Karpas-422 (cell line): ENCODE results near the gene DDX20. TPM values are rescaled to one million over a fixed set of nuclear protein-coding genes. Genes with fewer than 3 reads are reported as not detected.

Experiments used
- DNase-seq: peaks from one replicate; pipeline ENCODE4 v3.0.0-alpha.2; 2015
- H2AFZ ChIP-seq: fragments of 200-600 bp; sonication (generic); 2 replicates; pipeline ENCODE4 v1.6.1; 2014; ENCODE audit warnings: antibody characterized with exemption, low read length, mixed read lengths
- H3K27ac ChIP-seq: fragments of 200-600 bp; sonication (generic); 2 replicates; pipeline ENCODE4 v1.5.1; 2014; ENCODE audit warnings: mild to moderate bottlenecking, low read length, moderate library complexity
- H3K27me3 ChIP-seq: fragments of 200-600 bp; sonication (generic); 2 replicates; pipeline ENCODE4 v1.6.1; 2014; ENCODE audit warnings: low read length, mixed read lengths
- H3K36me3 ChIP-seq: fragments of 200-600 bp; sonication (generic); 2 replicates; pipeline ENCODE4 v1.6.1; 2014; ENCODE audit warnings: low read length, mixed read lengths; ENCODE audit not compliant: insufficient read depth
- H3K4me1 ChIP-seq: fragments of 200-600 bp; sonication (generic); 2 replicates; pipeline ENCODE4 v1.6.1; 2014; ENCODE audit warnings: mild to moderate bottlenecking, low read length, mixed read lengths
- H3K4me2 ChIP-seq: fragments of 200-600 bp; sonication (generic); 2 replicates; pipeline ENCODE4 v1.6.1; 2014; ENCODE audit warnings: low read length, low read depth, mild to moderate bottlenecking; ENCODE audit not compliant: poor library complexity, severe bottlenecking
- H3K4me3 ChIP-seq: fragments of 200-600 bp; sonication (generic); 2 replicates; pipeline ENCODE4 v1.5.1; 2014; ENCODE audit warnings: mild to moderate bottlenecking, antibody characterized with exemption, low read length, mixed read lengths
- H3K79me2 ChIP-seq: fragments of 200-600 bp; sonication (generic); 2 replicates; pipeline ENCODE4 v1.6.1; 2014; ENCODE audit warnings: mild to moderate bottlenecking, low read length, mixed read lengths
- H3K9ac ChIP-seq: fragments of 200-600 bp; sonication (generic); 2 replicates; pipeline ENCODE4 v1.6.0; 2014; ENCODE audit warnings: low read length
- H3K9me2 ChIP-seq: fragments of 200-600 bp; sonication (generic), shearing (Covaris generic); replicated peaks from 2 replicates; pipeline ENCODE4 v1.6.0; 2014; ENCODE audit warnings: mild to moderate bottlenecking, low read length, moderate library complexity; ENCODE audit not compliant: insufficient read depth
- H3K9me3 ChIP-seq: fragments of 300-700, 200-600 bp; sonication (generic); 2 replicates; pipeline ENCODE4 v1.6.1; 2014; ENCODE audit warnings: low read length, mixed read lengths
- H4K20me1 ChIP-seq: fragments of 200-600 bp; sonication (generic); 2 replicates; pipeline ENCODE4 v1.6.1; 2014; ENCODE audit warnings: mild to moderate bottlenecking, antibody characterized with exemption, low read length, low read depth; ENCODE audit not compliant: insufficient read depth
- total RNA-seq: library from RNA; depleted of rRNA; stranded (reverse); fragments of >200 nt; shearing (Covaris generic); gene quantifications from 2 replicates; pipeline ENCODE4 v1.2.3, GENCODE V29; 2014; ENCODE audit warnings: low replicate concordance; rRNA removed

The DDX20 gene
- 20.6 and 33.3 TPM in 2 replicates for total RNA-seq

- Histone ChIP-seq H3K9ac (peak within 1 kb of the TSS; percentile 92), H3K4me3 (peak within 1 kb of the TSS; percentile 83), H3K27ac (peak within 1 kb of the TSS; percentile 67), H3K79me2 (peaks cover 51% of the 10 kb centered on the region), H3K9me3 (no peaks in the 10 kb centered on the region), H3K4me1 (peaks cover 33% of the 10 kb centered on the region), H4K20me1 (no peaks in the 10 kb centered on the region), H3K9me2 (no peaks in the 10 kb centered on the region), H3K27me3 (no peaks in the 10 kb centered on the region), H2AFZ (peak within 1 kb of the TSS; percentile 64), H3K36me3 (peaks cover 14% of the 10 kb centered on the region; the same call in 1 of the 2 replicates), H3K4me2 (peak within 1 kb of the TSS; percentile 75)
- peak; percentile 97 for DNase-seq
Observed at GRCh38 chr1:111755331-111756123, at the start of gene DDX20. DDX20 (plus strand) TSS chr1:111755901; CDS start chr1:111755925, 24 bp downstream.

- no peaks in the 10 kb centered on the region for H4K20me1 ChIP-seq
- no peak for DNase-seq
Observed at GRCh38 chr1:111706921-111707320, 48.8 kb upstream of the DDX20 start.

GRCh38 chr1:111707906-111708305, 47.8 kb upstream of the DDX20 start:
- no peak for DNase-seq
- Histone ChIP-seq H3K9me3 (no peaks in the 10 kb centered on the region), H3K4me1 (peaks cover 46% of the 10 kb centered on the region), H3K9ac (no peak overlapping the region), H3K9me2 (no peaks in the 10 kb centered on the region), H4K20me1 (no peaks in the 10 kb centered on the region), H3K27me3 (no peaks in the 10 kb centered on the region), H3K27ac (no peak overlapping the region), H3K79me2 (no peaks in the 10 kb centered on the region), H3K4me3 (no peak overlapping the region), H3K36me3 (peaks cover 10% of the 10 kb centered on the region; the same call in 1 of the 2 replicates), H2AFZ (no peak overlapping the region), H3K4me2 (no peak overlapping the region)

More at GRCh38 chr1:111706921-111707320, 48.8 kb upstream of the DDX20 start:
- Histone ChIP-seq H3K36me3 (peaks cover 10% of the 10 kb centered on the region; the same call in 1 of the 2 replicates), H3K27me3 (no peaks in the 10 kb centered on the region), H3K4me3 (no peak overlapping the region), H3K79me2 (no peaks in the 10 kb centered on the region), H3K9me3 (no peaks in the 10 kb centered on the region), H3K4me2 (no peak overlapping the region), H3K4me1 (peaks cover 46% of the 10 kb centered on the region), H3K9ac (no peak overlapping the region), H3K9me2 (no peaks in the 10 kb centered on the region), H2AFZ (no peak overlapping the region), H3K27ac (no peak overlapping the region)

GRCh38 chr1:111709986-111710385, 45.7 kb upstream of the DDX20 start:
- H3K36me3 ChIP-seq, result peaks cover 5% of the 10 kb centered on the region; the same call in 1 of the 2 replicates

GRCh38 chr1:111716333-111716732, 39.4 kb upstream of the DDX20 start:
- H3K9me3 ChIP-seq, result no peaks in the 10 kb centered on the region
- H3K4me3 ChIP-seq, result no peak overlapping the region
- peaks cover 5% of the 10 kb centered on the region; the same call in 1 of the 2 replicates for H3K4me1 ChIP-seq
- H3K27me3 ChIP-seq, result no peaks in the 10 kb centered on the region
- H2AFZ ChIP-seq, result no peak overlapping the region
- no peaks in the 10 kb centered on the region for H3K36me3 ChIP-seq
- H3K79me2 ChIP-seq, result no peaks in the 10 kb centered on the region
- H3K4me2 ChIP-seq, result no peak overlapping the region
- no peak for DNase-seq
- H3K9ac ChIP-seq, result no peak overlapping the region
- H4K20me1 ChIP-seq, result no peaks in the 10 kb centered on the region
- no peaks in the 10 kb centered on the region for H3K9me2 ChIP-seq
- no peak overlapping the region for H3K27ac ChIP-seq

More at GRCh38 chr1:111709986-111710385, 45.7 kb upstream of the DDX20 start:
- H3K4me2 ChIP-seq, result no peak overlapping the region
- H3K4me1 ChIP-seq, result peaks cover 40% of the 10 kb centered on the region
- H3K27me3 ChIP-seq, result no peaks in the 10 kb centered on the region
- H3K9me3 ChIP-seq, result no peaks in the 10 kb centered on the region
- no peak overlapping the region for H2AFZ ChIP-seq
- H3K9me2 ChIP-seq, result no peaks in the 10 kb centered on the region
- peak overlapping the region; percentile 25; the same call in 1 of the 2 replicates for H3K27ac ChIP-seq
- no peaks in the 10 kb centered on the region for H3K79me2 ChIP-seq
- no peak for DNase-seq
- no peak overlapping the region for H3K9ac ChIP-seq
- no peaks in the 10 kb centered on the region for H4K20me1 ChIP-seq
- H3K4me3 ChIP-seq, result no peak overlapping the region

GRCh38 chr1:111717450-111717849, 38.3 kb upstream of the DDX20 start:
- DNase-seq, result no peak
- Histone ChIP-seq H3K36me3 (no peaks in the 10 kb centered on the region), H3K4me3 (no peak overlapping the region), H3K79me2 (no peaks in the 10 kb centered on the region), H3K27me3 (no peaks in the 10 kb centered on the region), H3K4me2 (no peak overlapping the region), H2AFZ (no peak overlapping the region), H3K4me1 (no peaks in the 10 kb centered on the region), H3K9me2 (no peaks in the 10 kb centered on the region), H4K20me1 (no peaks in the 10 kb centered on the region), H3K9me3 (no peaks in the 10 kb centered on the region), H3K27ac (no peak overlapping the region), H3K9ac (no peak overlapping the region)

GRCh38 chr1:111719135-111719534, 36.6 kb upstream of the DDX20 start:
- Histone ChIP-seq H3K4me2 (no peak overlapping the region), H2AFZ (no peak overlapping the region), H3K27ac (no peak overlapping the region), H3K4me1 (peaks cover 12% of the 10 kb centered on the region), H3K79me2 (no peaks in the 10 kb centered on the region), H3K9me2 (no peaks in the 10 kb centered on the region), H3K9ac (no peak overlapping the region), H3K36me3 (no peaks in the 10 kb centered on the region), H3K27me3 (no peaks in the 10 kb centered on the region), H3K4me3 (no peak overlapping the region), H3K9me3 (no peaks in the 10 kb centered on the region), H4K20me1 (peaks cover 6% of the 10 kb centered on the region; the same call in 1 of the 2 replicates)
- no peak for DNase-seq

GRCh38 chr1:111719674-111720132, 36.0 kb upstream of the DDX20 start:
- no peak for DNase-seq
- H3K4me2 ChIP-seq, result no peak overlapping the region
- no peak overlapping the region for H2AFZ ChIP-seq
- no peak overlapping the region for H3K4me3 ChIP-seq
- H4K20me1 ChIP-seq, result peaks cover 10% of the 10 kb centered on the region; the same call in 1 of the 2 replicates
- no peak overlapping the region for H3K27ac ChIP-seq
- no peaks in the 10 kb centered on the region for H3K9me3 ChIP-seq
- H3K79me2 ChIP-seq, result no peaks in the 10 kb centered on the region
- H3K36me3 ChIP-seq, result no peaks in the 10 kb centered on the region
- peaks cover 13% of the 10 kb centered on the region for H3K4me1 ChIP-seq
- H3K27me3 ChIP-seq, result no peaks in the 10 kb centered on the region
- H3K9me2 ChIP-seq, result no peaks in the 10 kb centered on the region
- no peak overlapping the region for H3K9ac ChIP-seq
